ENCODE data around the gene RND3.

RND3 gene

DNA sequence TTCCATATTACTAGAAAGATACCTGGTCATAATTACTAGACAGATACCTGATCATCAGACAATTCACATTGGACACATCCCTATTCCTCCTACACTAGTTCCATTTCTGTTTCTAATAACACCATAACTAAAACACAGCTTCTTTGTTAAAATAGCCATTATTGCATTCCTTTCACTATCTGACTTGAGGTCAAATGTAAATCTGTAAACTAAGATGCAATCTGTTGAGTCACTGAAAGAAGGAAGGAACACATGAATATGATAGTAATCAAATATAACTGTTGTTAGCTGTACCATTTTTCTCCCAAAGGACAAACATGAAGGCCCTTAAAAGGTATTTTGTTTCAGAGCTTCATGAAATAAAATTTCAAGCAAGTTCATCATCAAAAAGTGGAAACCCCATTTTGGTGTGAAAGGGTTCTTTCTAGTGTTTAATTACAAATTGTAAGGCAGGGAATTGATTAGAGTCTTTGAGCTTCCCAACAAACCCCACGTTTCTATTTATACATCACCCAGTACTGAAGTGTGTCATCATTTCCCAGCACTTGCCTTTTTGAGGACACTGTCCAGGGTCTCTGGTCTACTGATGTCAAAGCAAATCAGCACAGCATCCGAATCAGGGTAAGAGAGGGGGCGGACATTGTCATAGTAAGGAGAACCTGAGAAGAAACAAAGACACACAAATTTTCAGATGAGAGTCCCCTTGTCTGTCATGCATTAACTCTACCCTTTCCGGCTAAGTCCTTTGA is 13.0 kb downstream of the RND3 start:
- DNase-seq: no peak

DNA sequence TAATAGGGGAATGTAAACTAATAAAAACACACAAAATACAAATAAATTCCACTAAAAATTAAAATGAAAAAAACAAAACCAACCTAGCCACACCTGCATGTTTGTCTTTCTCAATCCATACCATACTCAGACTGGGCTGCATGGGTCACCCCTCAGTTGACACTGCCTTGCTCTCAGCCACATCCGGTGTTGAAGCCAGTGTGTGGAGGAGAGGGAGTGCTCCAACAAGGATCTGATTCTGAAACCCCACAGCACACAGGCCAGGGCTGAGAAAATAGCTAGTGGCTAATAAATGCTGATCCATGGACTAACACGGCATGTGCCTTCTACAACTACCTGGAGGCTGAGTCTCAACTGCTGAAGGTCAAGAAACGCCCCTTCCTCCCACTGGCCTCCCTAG is 13.7 kb downstream of the RND3 start:
- no peak for DNase-seq

DNA sequence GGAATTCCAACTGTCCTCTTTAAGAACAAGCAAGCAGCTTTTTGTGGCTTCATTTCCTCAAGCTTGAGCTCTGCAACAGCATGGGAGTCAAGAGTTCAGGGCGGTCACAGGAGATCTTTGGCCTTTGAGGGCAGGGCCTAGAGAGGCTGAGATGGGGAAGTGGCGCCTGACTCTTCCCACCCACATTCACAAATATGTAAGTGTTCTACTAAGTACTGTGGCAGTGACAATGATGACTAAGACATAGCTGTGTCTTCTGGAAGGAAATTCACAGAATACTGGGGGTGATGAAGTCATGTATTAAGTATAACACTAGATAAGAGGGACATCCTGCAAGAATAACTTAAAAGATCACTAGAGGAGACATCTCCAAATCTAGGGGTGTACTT is 15.0 kb downstream of the RND3 start:
- no peak for DNase-seq

- no peak for DNase-seq
These were observed 15.5 kb downstream of the RND3 start for GRCh38 chr2:150471813-150472510.

GRCh38 chr2:150470435-150470834 is 17.0 kb downstream of the RND3 start:
- no peak for DNase-seq

- no peak for DNase-seq
These were observed 17.7 kb downstream of the RND3 start for GRCh38 chr2:150469706-150470274.

DNA sequence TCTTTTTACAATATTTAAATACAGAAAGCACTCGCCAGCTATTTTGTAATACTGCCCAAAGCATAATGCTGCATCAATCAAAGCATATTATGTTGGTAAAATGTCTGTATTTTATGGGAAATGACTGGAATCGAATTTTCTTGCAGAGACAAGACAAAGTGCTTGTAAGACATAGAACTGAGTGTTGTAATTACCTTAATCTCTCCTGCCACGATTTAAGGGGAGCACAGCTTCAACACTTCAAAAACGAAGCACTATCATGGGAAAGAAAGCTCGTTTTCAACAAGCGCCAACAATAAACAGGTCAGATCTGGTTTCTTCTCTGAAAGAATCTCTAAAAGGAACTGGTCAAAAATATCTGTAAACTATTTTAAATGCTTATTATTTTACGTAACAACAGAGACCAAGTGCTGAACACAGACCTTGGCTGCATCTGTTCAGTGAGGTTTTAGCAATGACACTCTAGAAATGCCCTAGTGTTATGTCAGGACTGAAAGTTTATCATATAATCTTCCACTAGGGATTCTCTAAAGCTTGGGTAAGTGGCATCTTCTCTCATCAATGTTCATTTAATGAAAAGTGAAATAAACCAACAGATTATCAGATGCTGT is 19.0 kb downstream of the RND3 start:
- DNase-seq: no peak

DNA sequence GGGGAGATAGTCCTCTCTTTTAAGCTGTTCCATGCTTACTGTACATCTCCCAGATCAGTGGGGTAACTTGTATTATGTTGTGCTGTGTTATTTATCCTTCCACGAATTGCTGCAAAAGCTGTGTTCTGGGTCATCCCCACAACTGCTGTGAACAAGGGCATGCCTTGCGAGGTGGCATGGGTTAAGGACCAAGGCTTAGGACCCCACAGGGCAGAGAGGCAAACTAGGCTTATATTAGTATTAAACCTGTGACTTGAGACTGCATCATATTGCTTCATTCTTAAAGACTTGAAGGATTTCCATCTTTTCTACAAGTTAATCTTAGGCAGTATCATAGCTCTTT is 19.9 kb downstream of the RND3 start:
- no peak for DNase-seq

DNA sequence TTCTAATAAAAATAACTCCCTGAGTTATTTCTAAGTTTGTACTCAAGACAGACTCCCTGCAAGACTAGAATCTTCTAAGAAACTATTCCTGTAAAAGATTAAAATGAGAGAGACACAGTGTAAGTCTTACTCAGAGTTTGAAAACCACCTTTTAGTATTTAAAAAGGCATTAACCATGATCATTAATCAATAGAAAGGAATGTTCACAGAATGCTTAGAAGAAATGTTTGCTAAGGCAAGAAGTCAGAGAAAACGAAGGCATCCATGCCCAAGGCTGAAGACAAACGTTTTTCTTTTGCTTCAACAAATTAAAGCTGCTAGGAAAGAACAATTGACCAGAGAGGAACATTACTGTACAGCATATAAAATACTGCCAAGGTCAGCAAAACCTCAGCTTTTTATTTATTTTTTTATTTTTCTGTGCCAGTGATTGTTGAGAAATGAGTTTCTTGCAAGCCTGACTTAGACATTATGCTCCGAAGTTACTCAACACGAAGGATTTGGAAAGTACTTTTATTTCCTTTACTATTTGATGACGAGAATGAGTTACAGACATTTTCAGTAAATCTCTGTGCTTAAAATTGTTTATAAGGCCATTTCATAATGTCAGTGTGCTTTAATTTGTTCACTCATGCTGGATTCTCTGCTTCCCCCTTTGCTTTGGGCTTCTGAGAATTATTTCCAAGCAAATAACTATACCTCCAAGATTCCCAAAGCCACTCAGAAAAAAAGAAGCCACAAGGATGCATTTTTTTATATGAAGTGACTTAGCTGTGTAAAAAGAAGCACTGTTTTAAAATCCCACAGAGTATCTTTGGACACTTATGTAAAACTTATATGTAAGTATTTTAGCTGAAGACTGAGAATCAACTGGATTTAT is 20.5 kb downstream of the RND3 start:
- no peak for DNase-seq

DNA sequence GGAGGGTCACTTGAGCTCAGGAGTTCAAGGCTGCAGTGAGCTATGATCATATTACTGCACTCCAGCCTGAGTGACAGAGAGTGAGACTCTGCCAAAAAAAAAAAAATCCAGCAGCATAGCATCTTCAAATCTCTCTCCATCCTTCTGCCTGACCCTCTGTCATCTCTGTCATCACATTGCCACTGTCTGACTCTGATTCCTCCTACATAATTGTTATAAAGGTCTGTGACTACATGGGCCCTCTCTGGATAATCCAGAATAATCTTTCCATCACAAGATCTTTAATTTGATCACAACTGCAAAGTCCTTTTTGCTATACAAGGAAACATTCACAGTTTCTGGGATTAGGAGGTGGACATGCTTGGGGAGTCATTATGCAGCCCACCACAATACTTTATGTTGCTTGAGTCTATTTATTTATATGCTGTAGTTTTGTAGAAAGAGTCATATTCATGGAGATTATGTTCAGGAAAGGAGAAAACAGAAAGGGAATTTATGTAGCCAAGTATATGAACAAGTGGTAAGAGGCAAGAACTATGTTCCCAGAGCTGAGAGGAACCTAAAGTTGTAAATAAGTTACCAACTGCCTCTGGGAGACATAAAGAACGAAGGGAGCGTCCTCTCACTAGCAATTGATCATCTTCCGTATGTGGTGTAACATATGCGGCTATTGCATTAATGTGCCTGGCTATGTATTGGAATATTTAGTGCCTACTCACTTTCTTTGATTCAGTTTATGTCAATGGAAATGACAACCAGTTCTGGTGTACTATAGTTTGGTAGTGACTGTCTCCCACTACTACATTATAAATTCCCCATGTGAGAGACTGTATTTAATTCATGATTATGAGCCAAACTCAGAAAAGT is 21.5 kb downstream of the RND3 start:
- DNase-seq: no peak

DNA sequence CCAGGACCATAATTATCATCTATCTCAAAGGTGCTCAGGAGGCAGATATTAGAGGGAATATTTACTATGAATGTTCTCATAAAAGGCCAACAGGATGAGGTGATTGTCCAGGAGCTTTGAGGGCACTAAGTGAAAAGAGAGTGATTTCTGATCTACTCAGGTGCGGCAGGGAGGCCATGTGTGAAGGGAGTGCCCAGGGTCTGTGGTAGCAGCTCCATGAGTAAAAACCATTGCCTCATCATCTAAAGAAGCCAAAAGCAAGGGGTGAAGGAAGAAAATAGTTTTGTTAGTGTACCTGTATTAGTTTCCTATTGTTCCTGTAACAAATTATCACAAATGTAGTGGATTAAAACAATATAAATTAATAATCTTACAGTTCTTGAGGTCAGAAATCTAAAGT is 22.5 kb downstream of the RND3 start:
- DNase-seq: no peak

DNA sequence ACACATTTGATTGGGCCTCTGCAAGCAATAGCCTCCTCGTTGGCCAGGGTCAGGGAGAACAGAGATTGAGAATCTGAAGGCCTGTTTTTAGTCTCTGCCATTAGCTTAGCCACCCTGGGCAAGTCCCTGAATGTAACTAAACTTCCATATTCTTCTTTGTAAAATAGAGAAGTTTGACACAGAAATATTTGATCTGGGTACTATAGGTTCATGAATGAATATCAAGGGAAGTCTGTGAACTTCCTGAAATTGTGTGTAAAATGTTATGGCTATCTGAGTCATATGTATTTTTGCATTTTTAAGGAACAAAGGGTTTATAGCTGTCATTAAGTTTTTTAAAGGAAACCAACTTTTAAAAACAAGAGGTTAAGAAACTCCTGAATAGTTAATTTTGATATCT is 23.2 kb downstream of the RND3 start:
- no peak for DNase-seq

DNA sequence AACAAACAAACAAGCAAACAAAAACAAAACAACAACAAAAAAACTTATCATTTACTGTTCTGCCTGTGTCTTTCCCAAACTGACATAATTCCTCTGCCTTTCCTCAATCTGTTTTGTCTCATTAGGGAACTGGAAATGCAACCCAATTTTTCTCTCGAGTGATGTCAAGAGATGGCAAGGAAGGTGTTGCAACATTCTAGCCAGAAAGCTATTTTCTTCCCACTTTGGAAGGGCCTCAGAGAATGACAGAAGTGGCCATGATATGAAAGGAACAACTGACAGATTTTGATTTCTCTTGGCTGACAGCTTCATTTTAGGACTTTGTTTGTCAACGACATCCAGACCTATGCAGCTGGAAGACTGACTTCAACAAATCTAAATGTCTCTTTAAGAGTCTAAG is 24.7 kb downstream of the RND3 start:
- no peak for DNase-seq

DNA sequence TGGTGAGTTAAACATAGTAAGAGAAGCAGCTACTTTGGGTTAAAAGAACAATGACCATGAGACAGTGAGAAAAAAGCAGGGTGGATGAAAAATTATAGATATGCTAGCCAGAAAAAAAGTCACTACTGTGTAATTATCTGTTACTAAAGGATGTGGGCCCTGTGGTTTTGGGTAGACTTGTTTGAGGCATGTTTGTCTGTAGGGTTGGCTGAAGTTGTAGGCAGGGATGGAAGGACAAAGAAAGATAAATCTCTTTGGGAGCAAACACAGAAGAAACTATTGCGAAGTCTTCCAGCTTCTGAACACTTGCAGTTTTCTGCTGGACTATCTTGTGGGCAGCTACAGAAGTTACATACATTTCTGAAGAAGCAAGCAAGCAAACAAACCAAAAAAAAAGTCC is 28.2 kb downstream of the RND3 start:
- no peak for DNase-seq

GRCh38 chr2:150450765-150451164 is 36.7 kb downstream of the RND3 start:
- DNase-seq: no peak

GRCh38 chr2:150449856-150450255 is 37.6 kb downstream of the RND3 start:
- no peak for DNase-seq

GRCh38 chr2:150445398-150445797 is 42.1 kb downstream of the RND3 start:
- no peak for DNase-seq

DNA sequence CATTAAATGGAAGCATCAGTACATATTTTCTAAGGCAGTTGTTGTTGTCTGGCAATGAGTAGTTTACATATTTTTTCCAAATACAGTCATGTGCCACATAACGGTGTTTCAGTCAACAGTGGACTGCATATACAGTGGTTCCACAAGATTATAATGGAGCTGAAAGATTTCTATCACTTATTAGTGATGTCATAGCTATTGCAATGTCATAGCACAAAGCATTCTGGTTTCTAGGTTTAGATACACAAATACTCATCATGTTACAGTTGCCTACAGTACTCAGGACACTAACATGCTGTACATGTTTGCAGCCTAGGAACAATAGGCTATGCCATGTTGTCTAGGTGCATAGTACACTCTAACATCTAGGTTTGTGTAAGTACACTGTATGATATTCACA is 45.0 kb downstream of the RND3 start:
- no peak for DNase-seq

- DNase-seq: no peak
These were observed 45.7 kb downstream of the RND3 start for GRCh38 chr2:150441784-150442183.

DNA sequence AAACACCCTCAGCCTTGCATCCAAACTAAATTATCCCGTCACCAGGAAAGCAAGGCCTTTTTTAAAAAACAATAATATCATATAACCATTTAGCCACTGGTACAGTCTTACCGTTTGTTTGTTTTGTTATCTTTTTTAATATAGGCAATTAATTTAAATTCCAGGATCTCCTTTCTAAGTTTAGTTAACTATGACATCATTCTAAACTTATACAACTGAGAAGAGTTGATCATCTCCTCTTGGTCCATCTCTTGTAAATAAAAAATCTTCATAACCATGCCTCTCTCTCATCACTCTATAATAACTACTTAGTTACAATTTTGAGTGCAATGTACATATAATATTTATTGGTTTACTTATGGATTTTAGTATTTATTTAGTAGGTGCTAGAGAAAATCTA is 46.2 kb downstream of the RND3 start:
- no peak for DNase-seq

- no peak for DNase-seq
These were observed 48.8 kb downstream of the RND3 start for GRCh38 chr2:150438654-150439053.

- no peak for DNase-seq
These were observed 49.4 kb downstream of the RND3 start for GRCh38 chr2:150438041-150438440.
